ENCODE data around the gene BLVRB.
"Not testable (repeated sequence)": the region's sequence is repeated elsewhere in the genome, so short reads cannot be mapped to it uniquely, and the experiment has no call there.

DNA sequence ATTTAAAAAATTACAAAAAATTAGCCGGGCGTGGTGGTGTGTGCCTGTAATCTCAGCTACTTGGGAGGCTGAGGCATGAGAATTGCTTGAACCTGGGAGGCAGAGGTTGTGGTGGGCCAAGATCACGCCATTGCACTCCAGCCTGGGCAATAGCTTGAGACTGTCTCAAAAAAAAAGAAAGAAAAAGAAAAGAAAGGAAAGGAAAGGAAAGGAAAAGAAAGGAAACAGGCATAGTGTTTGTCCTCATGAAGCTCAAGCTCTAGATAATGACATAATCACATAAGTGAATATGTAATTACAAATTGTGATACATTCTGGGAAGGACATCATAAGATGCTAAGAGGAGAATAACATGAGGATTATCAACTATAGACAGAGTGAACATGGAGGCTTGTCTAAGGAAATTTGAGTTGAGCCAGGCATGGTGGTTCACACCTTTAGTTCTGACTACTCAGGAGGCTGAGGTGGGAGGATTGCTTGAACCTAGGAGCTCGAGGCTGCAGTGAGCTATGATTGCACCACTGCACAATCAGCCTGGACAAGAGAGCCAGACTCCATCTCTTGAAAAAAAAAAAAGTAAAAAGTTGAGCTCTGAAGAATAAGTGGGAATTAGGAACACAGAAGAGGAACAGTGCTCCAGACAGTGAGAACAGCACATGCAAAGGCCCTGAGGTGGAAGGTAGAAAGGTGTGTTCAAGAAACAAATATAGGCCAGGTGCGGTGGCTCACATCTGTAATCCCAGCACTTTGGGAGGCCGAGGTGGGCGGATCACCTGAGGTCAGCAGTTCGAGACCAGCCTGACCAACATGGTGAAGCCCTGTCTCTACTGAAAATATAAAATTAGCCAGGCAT is 35.4 kb upstream of the BLVRB start:
- not testable (repeated sequence) for TF ChIP-seq TAF1 (IDR thresholded peaks at IDR 0.05; ENCODE audit: low read depth, low read length); EZH2 (IDR thresholded peaks at IDR 0.05; ENCODE audit: low read depth, low read length, severe bottlenecking); PHF8 (conservative IDR thresholded peaks at IDR 0.05; ENCODE audit: low read depth, low read length); CREB1 (IDR thresholded peaks at IDR 0.05); MAFK (IDR thresholded peaks at IDR 0.05; ENCODE audit: low read depth, low read length); RFX5 (IDR thresholded peaks at IDR 0.05; ENCODE audit: borderline replicate concordance, low read depth, low read length); KDM4A (IDR thresholded peaks at IDR 0.05; ENCODE audit: low read depth, low read length, severe bottlenecking)
- TF ChIP-seq, protein P1, sequence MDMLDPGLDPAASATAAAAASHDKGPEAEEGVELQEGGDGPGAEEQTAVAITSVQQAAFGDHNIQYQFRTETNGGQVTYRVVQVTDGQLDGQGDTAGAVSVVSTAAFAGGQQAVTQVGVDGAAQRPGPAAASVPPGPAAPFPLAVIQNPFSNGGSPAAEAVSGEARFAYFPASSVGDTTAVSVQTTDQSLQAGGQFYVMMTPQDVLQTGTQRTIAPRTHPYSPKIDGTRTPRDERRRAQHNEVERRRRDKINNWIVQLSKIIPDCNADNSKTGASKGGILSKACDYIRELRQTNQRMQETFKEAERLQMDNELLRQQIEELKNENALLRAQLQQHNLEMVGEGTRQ (IDR thresholded peaks at IDR 0.05; ENCODE audit: low read length), result not testable (repeated sequence)
- TF ChIP-seq, protein P2, sequence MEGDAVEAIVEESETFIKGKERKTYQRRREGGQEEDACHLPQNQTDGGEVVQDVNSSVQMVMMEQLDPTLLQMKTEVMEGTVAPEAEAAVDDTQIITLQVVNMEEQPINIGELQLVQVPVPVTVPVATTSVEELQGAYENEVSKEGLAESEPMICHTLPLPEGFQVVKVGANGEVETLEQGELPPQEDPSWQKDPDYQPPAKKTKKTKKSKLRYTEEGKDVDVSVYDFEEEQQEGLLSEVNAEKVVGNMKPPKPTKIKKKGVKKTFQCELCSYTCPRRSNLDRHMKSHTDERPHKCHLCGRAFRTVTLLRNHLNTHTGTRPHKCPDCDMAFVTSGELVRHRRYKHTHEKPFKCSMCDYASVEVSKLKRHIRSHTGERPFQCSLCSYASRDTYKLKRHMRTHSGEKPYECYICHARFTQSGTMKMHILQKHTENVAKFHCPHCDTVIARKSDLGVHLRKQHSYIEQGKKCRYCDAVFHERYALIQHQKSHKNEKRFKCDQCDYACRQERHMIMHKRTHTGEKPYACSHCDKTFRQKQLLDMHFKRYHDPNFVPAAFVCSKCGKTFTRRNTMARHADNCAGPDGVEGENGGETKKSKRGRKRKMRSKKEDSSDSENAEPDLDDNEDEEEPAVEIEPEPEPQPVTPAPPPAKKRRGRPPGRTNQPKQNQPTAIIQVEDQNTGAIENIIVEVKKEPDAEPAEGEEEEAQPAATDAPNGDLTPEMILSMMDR (IDR thresholded peaks at IDR 0.05; ENCODE audit: control extremely low read depth in 1 of 3, insufficient read depth in 1 of 3, low read depth in 1 of 3, low read length in 3 of 3), result not testable (repeated sequence)
- TF ChIP-seq, protein P3, sequence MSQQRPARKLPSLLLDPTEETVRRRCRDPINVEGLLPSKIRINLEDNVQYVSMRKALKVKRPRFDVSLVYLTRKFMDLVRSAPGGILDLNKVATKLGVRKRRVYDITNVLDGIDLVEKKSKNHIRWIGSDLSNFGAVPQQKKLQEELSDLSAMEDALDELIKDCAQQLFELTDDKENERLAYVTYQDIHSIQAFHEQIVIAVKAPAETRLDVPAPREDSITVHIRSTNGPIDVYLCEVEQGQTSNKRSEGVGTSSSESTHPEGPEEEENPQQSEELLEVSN (IDR thresholded peaks at IDR 0.05), result not testable (repeated sequence)

All from H1 (cell line).